Lower lobe of right lung (tissue), 2 donors: ENCODE results near the gene UBAP1. TPM values are rescaled to one million over a fixed set of nuclear protein-coding genes. Genes with fewer than 3 reads are reported as not detected.
"Not testable (repeated sequence)": the region's sequence is repeated elsewhere in the genome, so short reads cannot be mapped to it uniquely, and the experiment has no call there.

ENCODE experiments used
- ATAC-seq, 2 donors: fragments of 200-7000 bp; cut with Tn5 transposase; one replicate each; pipeline ENCODE4 v1.9.1; 2020 to 2022; ENCODE audit warnings: mild to moderate bottlenecking in 2 of 2, moderate library complexity in 2 of 2
- DNase-seq: peaks from one replicate; pipeline ENCODE4 v3.0.0-alpha.2; 2020
- H3K27ac ChIP-seq: fragments of 200-600 bp; one replicate; pipeline ENCODE4 v1.8.0; 2022
- H3K27me3 ChIP-seq: fragments of 200-600 bp; one replicate; pipeline ENCODE4 v1.8.0; 2022; ENCODE audit warnings: low read depth
- H3K36me3 ChIP-seq: fragments of 200-600 bp; one replicate; pipeline ENCODE4 v1.8.0; 2022; ENCODE audit warnings: mild to moderate bottlenecking
- H3K4me1 ChIP-seq: fragments of 200-600 bp; one replicate; pipeline ENCODE4 v1.8.0; 2022
- H3K4me3 ChIP-seq: fragments of 200-600 bp; one replicate; pipeline ENCODE4 v1.8.0; 2022; ENCODE audit warnings: mild to moderate bottlenecking
- H3K9me3 ChIP-seq: fragments of 200-600 bp; one replicate; pipeline ENCODE4 v1.8.0; 2022
- CTCF ChIP-seq: fragments of 200-600 bp; IDR thresholded peaks from one replicate; pipeline ENCODE4 v1.8.0; 2022; ENCODE audit warnings: antibody characterized with exemption, mild to moderate bottlenecking
- intact Hi-C: fragments of 100-400 bp; cut with DNase I; formaldehyde crosslinking; loops from one replicate; pipeline ENCODE4 v1.11.0; 2022
- total RNA-seq: library from RNA; stranded (reverse); fragmentation: NEBNext Ultra II Directional; extraction: Animal tissue kit (Norgen Biotek cat#: 25700); gene quantifications from one replicate; pipeline ENCODE4 v1.2.1, GENCODE V29; 2021
- donor health status: DM: no; HTN: yes; CAD: no; lungs with severe emphysema.

The UBAP1 gene
- total RNA-seq, 1 donor from 2014 or later: 47.0 TPM

GRCh38 chr9:34206561-34206960 is 27.7 kb downstream of the UBAP1 start:
- no peaks in the 10 kb centered on the region for H3K27me3 ChIP-seq
- no peak for DNase-seq
- intact Hi-C loops: no loop called here
- no peak overlapping the region for H3K27ac ChIP-seq
- no peak for ATAC-seq
- H3K36me3 ChIP-seq: peaks cover 7% of the 10 kb centered on the region
- H3K4me1 ChIP-seq: peaks cover 14% of the 10 kb centered on the region
- no peak for TF ChIP-seq CTCF
- H3K4me3 ChIP-seq: no peak overlapping the region
- no peaks in the 10 kb centered on the region for H3K9me3 ChIP-seq

- intact Hi-C loops: no loop called here
- DNase-seq (no peak), ATAC-seq (no peak)
- Histone ChIP-seq H3K36me3 (no peaks in the 10 kb centered on the region), H3K27me3 (no peaks in the 10 kb centered on the region), H3K4me1 (no peaks in the 10 kb centered on the region), H3K4me3 (no peak overlapping the region), H3K27ac (no peak overlapping the region), H3K9me3 (no peaks in the 10 kb centered on the region)
- TF ChIP-seq CTCF: no peak
Observed at GRCh38 chr9:34211395-34211794, 32.6 kb downstream of the UBAP1 start.

- H3K27me3 ChIP-seq: not testable (repeated sequence)
Observed at GRCh38 chr9:34214354-34215000, 35.6 kb downstream of the UBAP1 start.

GRCh38 chr9:34216325-34216724 is 37.5 kb downstream of the UBAP1 start:
- no peak for ATAC-seq
- H3K27me3 ChIP-seq: no peaks in the 10 kb centered on the region
- no peak for DNase-seq
- H3K9me3 ChIP-seq: no peaks in the 10 kb centered on the region
- intact Hi-C loops: no loop called here
- no peak overlapping the region for H3K27ac ChIP-seq
- H3K4me3 ChIP-seq: no peak overlapping the region
- H3K4me1 ChIP-seq: no peaks in the 10 kb centered on the region
- no peak for TF ChIP-seq CTCF
- no peaks in the 10 kb centered on the region for H3K36me3 ChIP-seq

More at GRCh38 chr9:34214354-34215000, 35.6 kb downstream of the UBAP1 start:
- ATAC-seq, H3K9me3 ChIP-seq, H3K36me3 ChIP-seq, H3K4me1 ChIP-seq, DNase-seq, H3K4me3 ChIP-seq, H3K27ac ChIP-seq, intact Hi-C loops: not testable (repeated sequence)

GRCh38 chr9:34217015-34217414 is 38.2 kb downstream of the UBAP1 start:
- H3K4me1 ChIP-seq, H3K36me3 ChIP-seq, H3K27ac ChIP-seq: not testable (repeated sequence)

GRCh38 chr9:34218446-34218845 is 39.6 kb downstream of the UBAP1 start:
- ATAC-seq: no peak
- Histone ChIP-seq H3K4me3 (no peak overlapping the region), H3K27ac (no peak overlapping the region), H3K9me3 (no peaks in the 10 kb centered on the region), H3K36me3 (peaks cover 5% of the 10 kb centered on the region), H3K4me1 (no peaks in the 10 kb centered on the region), H3K27me3 (no peaks in the 10 kb centered on the region)
- DNase-seq: no peak
- TF ChIP-seq CTCF: no peak
- intact Hi-C loops: no loop called here

More at GRCh38 chr9:34217015-34217414, 38.2 kb downstream of the UBAP1 start:
- intact Hi-C loops, H3K4me3 ChIP-seq, H3K27me3 ChIP-seq, DNase-seq, H3K9me3 ChIP-seq: not testable (repeated sequence)
- ATAC-seq: peak in 1 of 2 donors; percentile 14
